ENCODE measurements around the gene MPP1. TPM values are rescaled to one million over a fixed set of nuclear protein-coding genes. Genes with fewer than 3 reads are reported as not detected.
"Not testable (repeated sequence)": the region's sequence is repeated elsewhere in the genome, so short reads cannot be mapped to it uniquely, and the experiment has no call there.

Gene MPP1
- total RNA-seq, 2 experiments from 2014 or later, result 1.2 to 3.5 TPM

- BruUV-seq (replicated peaks), result no TSS peak
- Histone ChIP-seq H3K27ac (ENCODE audit: low read depth, low read length, poor library complexity, severe bottlenecking) (no peak overlapping the region), H2AFZ (ENCODE audit: low read length) (peak overlapping the region; percentile 60), H3K36me3 (ENCODE audit: insufficient read depth, low read length) (no peaks in the 10 kb centered on the region), H3K79me2 (ENCODE audit: insufficient read depth, low read depth, low read length) (no peaks in the 10 kb centered on the region), H3K9me2 (ENCODE audit: insufficient read depth, low read length) (no peaks in the 10 kb centered on the region), H3K4me2 (ENCODE audit: low read length) (peak overlapping the region; percentile 42), H4K20me1 (ENCODE audit: insufficient read depth, low read length) (no peaks in the 10 kb centered on the region), H3K9me3 (ENCODE audit: low read length) (no peaks in the 10 kb centered on the region), H3K4me1 (ENCODE audit: insufficient read depth, low read length, poor library complexity, severe bottlenecking) (peaks cover 10% of the 10 kb centered on the region), H3K4me3 (ENCODE audit: low read depth, low read length, poor library complexity, severe bottlenecking) (no peak overlapping the region)
- intact Hi-C loops (cut with micrococcal nuclease; ENCODE audit: unreplicated experiment), result no loop called here
- no peak for DNase-seq (ENCODE audit: low spot score)
- CTCF ChIA-PET (ENCODE audit: unreplicated experiment), result no interaction called here
- POLR2A ChIA-PET, result no interaction called here
- TF ChIP-seq, protein P1, sequence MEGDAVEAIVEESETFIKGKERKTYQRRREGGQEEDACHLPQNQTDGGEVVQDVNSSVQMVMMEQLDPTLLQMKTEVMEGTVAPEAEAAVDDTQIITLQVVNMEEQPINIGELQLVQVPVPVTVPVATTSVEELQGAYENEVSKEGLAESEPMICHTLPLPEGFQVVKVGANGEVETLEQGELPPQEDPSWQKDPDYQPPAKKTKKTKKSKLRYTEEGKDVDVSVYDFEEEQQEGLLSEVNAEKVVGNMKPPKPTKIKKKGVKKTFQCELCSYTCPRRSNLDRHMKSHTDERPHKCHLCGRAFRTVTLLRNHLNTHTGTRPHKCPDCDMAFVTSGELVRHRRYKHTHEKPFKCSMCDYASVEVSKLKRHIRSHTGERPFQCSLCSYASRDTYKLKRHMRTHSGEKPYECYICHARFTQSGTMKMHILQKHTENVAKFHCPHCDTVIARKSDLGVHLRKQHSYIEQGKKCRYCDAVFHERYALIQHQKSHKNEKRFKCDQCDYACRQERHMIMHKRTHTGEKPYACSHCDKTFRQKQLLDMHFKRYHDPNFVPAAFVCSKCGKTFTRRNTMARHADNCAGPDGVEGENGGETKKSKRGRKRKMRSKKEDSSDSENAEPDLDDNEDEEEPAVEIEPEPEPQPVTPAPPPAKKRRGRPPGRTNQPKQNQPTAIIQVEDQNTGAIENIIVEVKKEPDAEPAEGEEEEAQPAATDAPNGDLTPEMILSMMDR (conservative IDR thresholded peaks at IDR 0.05; ENCODE audit: low read length), result no peak
- no peak for TF ChIP-seq EZH2phosphoT487 (IDR thresholded peaks at IDR 0.05; ENCODE audit: borderline replicate concordance, low read depth, low read length)
These were observed 14.6 kb upstream of the MPP1 start for GRCh38 chrX:154819771-154820341.

DNA sequence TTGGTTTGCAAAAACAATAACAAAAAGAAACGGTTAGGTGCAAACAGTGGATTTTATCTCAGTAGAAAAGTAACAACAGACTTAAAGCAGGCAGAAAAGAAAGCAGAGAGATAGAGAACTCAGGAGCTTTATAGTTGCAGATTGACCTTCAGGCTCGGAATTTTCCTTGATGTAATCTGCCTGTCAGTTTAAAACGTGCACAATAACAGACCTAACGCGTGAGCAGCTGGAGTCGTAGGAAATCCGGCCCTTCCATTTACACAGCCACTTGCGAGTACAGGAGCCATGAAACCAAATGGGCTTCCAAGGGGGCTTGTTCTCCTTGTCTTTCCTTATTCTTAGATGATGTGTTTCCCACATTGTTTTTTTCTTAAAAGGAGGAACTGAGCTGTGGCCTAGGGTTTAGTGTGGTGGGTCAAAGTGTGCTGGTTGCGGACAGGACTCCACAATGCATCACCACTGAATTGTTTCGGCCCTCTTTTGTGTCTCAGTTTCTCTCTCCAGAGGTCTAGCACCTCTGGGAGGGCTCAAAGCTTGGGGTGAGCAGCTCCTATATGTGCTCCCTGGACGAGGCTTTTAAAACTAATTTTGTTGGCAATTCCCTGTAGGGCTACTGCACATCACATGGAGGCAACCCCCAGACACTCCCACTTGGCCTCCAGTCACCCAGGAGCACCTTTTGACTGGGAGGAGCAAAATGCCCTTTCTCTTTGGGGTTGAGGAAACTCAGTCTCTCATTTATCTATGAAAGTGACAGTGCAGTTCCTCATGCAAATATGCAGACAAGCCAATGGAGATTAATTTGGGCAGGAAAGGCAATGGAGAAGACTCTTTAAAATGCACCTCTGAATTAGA, 13.9 kb upstream of the MPP1 start:
- H3K9me2 ChIP-seq (ENCODE audit: insufficient read depth, low read length), result no peaks in the 10 kb centered on the region
- ChIA-PET POLR2A (interaction anchor here (0.5 to 0.6 kb wide), 2 partner anchors 63 to 208 kb away, joined by 3 read pairs; partner anchors contain the start of gene FUNDC2), CTCF (ENCODE audit: unreplicated experiment) (interaction anchor here (0.7 kb wide), 1 partner anchor 36 kb away, joined by 3 read pairs; no protein-coding TSS in a partner anchor)
- peak overlapping the region; percentile 42 for H3K4me2 ChIP-seq (ENCODE audit: low read length)
- TF ChIP-seq, protein P1 (conservative IDR thresholded peaks at IDR 0.05; ENCODE audit: low read length), result no peak
- TF ChIP-seq EZH2phosphoT487 (IDR thresholded peaks at IDR 0.05; ENCODE audit: borderline replicate concordance, low read depth, low read length), result no peak
- H3K27ac ChIP-seq (ENCODE audit: low read depth, low read length, poor library complexity, severe bottlenecking), result no peak overlapping the region
- H2AFZ ChIP-seq (ENCODE audit: low read length), result peak overlapping the region; percentile 60
- H3K4me1 ChIP-seq (ENCODE audit: insufficient read depth, low read length, poor library complexity, severe bottlenecking), result peaks cover 10% of the 10 kb centered on the region
- H4K20me1 ChIP-seq (ENCODE audit: insufficient read depth, low read length), result no peaks in the 10 kb centered on the region
- no TSS peak for BruUV-seq (replicated peaks)
- no peak overlapping the region for H3K4me3 ChIP-seq (ENCODE audit: low read depth, low read length, poor library complexity, severe bottlenecking)
- no peaks in the 10 kb centered on the region for H3K79me2 ChIP-seq (ENCODE audit: insufficient read depth, low read depth, low read length)
- no peak for DNase-seq (ENCODE audit: low spot score)
- intact Hi-C loops (cut with micrococcal nuclease; ENCODE audit: unreplicated experiment), result no loop called here
- H3K36me3 ChIP-seq (ENCODE audit: insufficient read depth, low read length), result no peaks in the 10 kb centered on the region
- no peaks in the 10 kb centered on the region for H3K9me3 ChIP-seq (ENCODE audit: low read length)

GRCh38 chrX:154817048-154817618, 11.8 kb upstream of the MPP1 start:
- H3K4me2 ChIP-seq (ENCODE audit: low read length); H3K79me2 ChIP-seq (ENCODE audit: insufficient read depth, low read depth, low read length); DNase-seq (ENCODE audit: low spot score); H2AFZ ChIP-seq (ENCODE audit: low read length); BruUV-seq (replicated peaks); H3K4me3 ChIP-seq (ENCODE audit: low read depth, low read length, poor library complexity, severe bottlenecking); H3K4me1 ChIP-seq (ENCODE audit: insufficient read depth, low read length, poor library complexity, severe bottlenecking); H3K36me3 ChIP-seq (ENCODE audit: insufficient read depth, low read length); intact Hi-C loops (cut with micrococcal nuclease; ENCODE audit: unreplicated experiment); H3K9me2 ChIP-seq (ENCODE audit: insufficient read depth, low read length); H4K20me1 ChIP-seq (ENCODE audit: insufficient read depth, low read length); H3K27ac ChIP-seq (ENCODE audit: low read depth, low read length, poor library complexity, severe bottlenecking); H3K9me3 ChIP-seq (ENCODE audit: low read length); CTCF ChIA-PET (ENCODE audit: unreplicated experiment): not testable (repeated sequence)
- POLR2A ChIA-PET, result interaction anchor here (0.6 to 1.7 kb wide), 3 partner anchors 12 to 140 kb away, joined by 3 to 6 read pairs (median 3); partner anchors contain the start of genes MPP1 and SMIM9

DNA sequence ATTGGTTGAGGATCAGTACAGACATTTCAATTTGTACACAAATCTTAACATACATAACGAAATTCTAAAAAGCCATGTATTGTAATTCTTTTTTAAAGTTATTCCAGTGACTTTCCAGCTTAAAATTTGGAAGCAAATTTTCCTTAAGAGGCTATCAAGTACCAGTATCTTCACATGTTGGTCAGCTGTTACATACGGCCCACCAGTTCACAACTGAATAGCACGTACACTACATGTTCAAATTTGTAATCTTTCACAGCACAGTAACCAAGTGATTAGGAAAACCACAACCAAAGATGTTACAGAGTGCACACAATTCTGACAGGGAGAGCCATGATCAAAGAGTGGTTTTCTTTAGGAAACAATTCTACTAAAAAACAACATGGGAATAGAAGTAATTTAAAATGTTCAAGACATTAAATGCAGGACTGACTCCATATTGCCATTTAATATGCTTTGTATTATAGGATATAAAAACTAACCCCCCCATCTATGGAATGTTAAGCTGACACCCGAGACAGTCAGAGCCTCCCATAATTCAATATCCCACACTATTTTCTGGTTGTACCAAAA, 11.1 kb upstream of the MPP1 start:
- CTCF ChIA-PET (ENCODE audit: unreplicated experiment), result not testable (repeated sequence)

More for the DNA sequence above, 11.1 kb upstream of the MPP1 start:
- H3K9me3 ChIP-seq (ENCODE audit: low read length); H3K4me1 ChIP-seq (ENCODE audit: insufficient read depth, low read length, poor library complexity, severe bottlenecking); H3K36me3 ChIP-seq (ENCODE audit: insufficient read depth, low read length); H3K27ac ChIP-seq (ENCODE audit: low read depth, low read length, poor library complexity, severe bottlenecking); H3K79me2 ChIP-seq (ENCODE audit: insufficient read depth, low read depth, low read length); intact Hi-C loops (cut with micrococcal nuclease; ENCODE audit: unreplicated experiment); H2AFZ ChIP-seq (ENCODE audit: low read length); H4K20me1 ChIP-seq (ENCODE audit: insufficient read depth, low read length); H3K4me3 ChIP-seq (ENCODE audit: low read depth, low read length, poor library complexity, severe bottlenecking); DNase-seq (ENCODE audit: low spot score); POLR2A ChIA-PET; BruUV-seq (replicated peaks); H3K4me2 ChIP-seq (ENCODE audit: low read length); H3K9me2 ChIP-seq (ENCODE audit: insufficient read depth, low read length): not testable (repeated sequence)
